Glomerular endothelial cell (primary cell): Measurements from ENCODE around the gene EIPR1. TPM values are rescaled to one million over a fixed set of nuclear protein-coding genes. Genes with fewer than 3 reads are reported as not detected.
"Not testable (repeated sequence)": the region's sequence is repeated elsewhere in the genome, so short reads cannot be mapped to it uniquely, and the experiment has no call there.

Experiments
- DNase-seq: peaks from one replicate; pipeline ENCODE4 v3.0.0-alpha.2; 2011; ENCODE audit warnings: low read depth, low spot score; ENCODE audit errors: extremely low read depth
- total RNA-seq: library from RNA; depleted of rRNA; stranded (reverse); fragments of >200 nt; gene quantifications from 2 replicates; pipeline ENCODE4 v1.2.3, GENCODE V29; 2015

Gene EIPR1
- total RNA-seq, 1 donor from 2014 or later: 40.7 TPM

- no peak for DNase-seq
Measured at GRCh38 chr2:3182848-3183247, 194.8 kb downstream of the EIPR1 start.

- no peak for DNase-seq
Measured at GRCh38 chr2:3181416-3182010, 196.1 kb downstream of the EIPR1 start.

- not testable (repeated sequence) for DNase-seq
Measured at GRCh38 chr2:3180909-3181221, 196.8 kb downstream of the EIPR1 start.

- no peak for DNase-seq
Measured at GRCh38 chr2:3180082-3180908, 197.3 kb downstream of the EIPR1 start.

- no peak for DNase-seq
Measured at GRCh38 chr2:3179626-3180025, 198.0 kb downstream of the EIPR1 start.

- no peak for DNase-seq
Measured at GRCh38 chr2:3179208-3179607, 198.4 kb downstream of the EIPR1 start.

GRCh38 chr2:3178578-3179031, 199.0 kb downstream of the EIPR1 start:
- DNase-seq: no peak

GRCh38 chr2:3177891-3178577, 199.6 kb downstream of the EIPR1 start:
- DNase-seq: no peak

- DNase-seq: no peak
Measured at GRCh38 chr2:3176869-3177255, 200.8 kb downstream of the EIPR1 start.

- DNase-seq: no peak
Measured at GRCh38 chr2:3176071-3176868, 201.3 kb downstream of the EIPR1 start.

GRCh38 chr2:3175568-3175955, 202.1 kb downstream of the EIPR1 start:
- DNase-seq: no peak

- no peak for DNase-seq
Measured at GRCh38 chr2:3174626-3175567, 202.7 kb downstream of the EIPR1 start.

- DNase-seq: no peak
Measured at GRCh38 chr2:3173031-3173430, 204.6 kb downstream of the EIPR1 start.

- no peak for DNase-seq
Measured at GRCh38 chr2:3172265-3172935, 205.2 kb downstream of the EIPR1 start.

- DNase-seq: no peak
Measured at GRCh38 chr2:3171564-3172264, 205.9 kb downstream of the EIPR1 start.

GRCh38 chr2:3170792-3171455, 206.7 kb downstream of the EIPR1 start:
- no peak for DNase-seq

GRCh38 chr2:3169106-3169870, 208.3 kb downstream of the EIPR1 start:
- no peak for DNase-seq
